ENCODE measurements around the gene BTBD18. TPM values are rescaled to one million over a fixed set of nuclear protein-coding genes. Genes with fewer than 3 reads are reported as not detected.

The BTBD18 gene
- total and polyA plus RNA-seq, 2 donors from 2014 or later, result not detected

DNA sequence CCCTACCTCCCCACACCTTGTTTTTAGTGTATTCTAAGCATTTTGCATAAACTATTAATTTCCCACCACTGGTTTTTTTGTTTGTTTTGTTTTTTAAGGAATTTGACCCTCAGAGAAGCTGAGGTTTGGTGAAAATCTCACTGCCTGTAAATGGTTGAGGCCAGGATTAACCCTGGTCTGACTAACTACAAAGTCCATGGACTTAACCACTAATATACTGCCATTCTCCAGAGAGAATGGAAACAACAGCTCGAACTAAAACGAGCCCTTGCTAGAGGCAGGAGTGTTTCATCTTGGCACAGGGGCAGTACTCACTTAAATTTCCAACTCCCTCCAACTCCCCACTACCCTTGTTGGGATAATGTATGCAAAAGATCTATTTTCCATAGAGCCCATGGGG is 12.9 kb upstream of the BTBD18 start:
- FAIRE-seq (no peak), DNase-seq (peak in 1 of 5 donors; percentile 21)
- peak overlapping the region; percentile 67 to 100 (median 99) for H3K9ac ChIP-seq (ENCODE audit: low read length in 3 of 3)
- TF ChIP-seq, protein P1, sequence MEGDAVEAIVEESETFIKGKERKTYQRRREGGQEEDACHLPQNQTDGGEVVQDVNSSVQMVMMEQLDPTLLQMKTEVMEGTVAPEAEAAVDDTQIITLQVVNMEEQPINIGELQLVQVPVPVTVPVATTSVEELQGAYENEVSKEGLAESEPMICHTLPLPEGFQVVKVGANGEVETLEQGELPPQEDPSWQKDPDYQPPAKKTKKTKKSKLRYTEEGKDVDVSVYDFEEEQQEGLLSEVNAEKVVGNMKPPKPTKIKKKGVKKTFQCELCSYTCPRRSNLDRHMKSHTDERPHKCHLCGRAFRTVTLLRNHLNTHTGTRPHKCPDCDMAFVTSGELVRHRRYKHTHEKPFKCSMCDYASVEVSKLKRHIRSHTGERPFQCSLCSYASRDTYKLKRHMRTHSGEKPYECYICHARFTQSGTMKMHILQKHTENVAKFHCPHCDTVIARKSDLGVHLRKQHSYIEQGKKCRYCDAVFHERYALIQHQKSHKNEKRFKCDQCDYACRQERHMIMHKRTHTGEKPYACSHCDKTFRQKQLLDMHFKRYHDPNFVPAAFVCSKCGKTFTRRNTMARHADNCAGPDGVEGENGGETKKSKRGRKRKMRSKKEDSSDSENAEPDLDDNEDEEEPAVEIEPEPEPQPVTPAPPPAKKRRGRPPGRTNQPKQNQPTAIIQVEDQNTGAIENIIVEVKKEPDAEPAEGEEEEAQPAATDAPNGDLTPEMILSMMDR (IDR thresholded peaks at IDR 0.05; ENCODE audit: borderline replicate concordance, extremely low read depth, insufficient read depth), result no peak
- peak overlapping the region; percentile 31 to 99 (median 88) for H3K4me3 ChIP-seq (ENCODE audit: low read length in 3 of 3)
- no peaks in the 10 kb centered on the region for H3K9me3 ChIP-seq (ENCODE audit: control insufficient read depth in 2 of 3, insufficient read depth in 1 of 3, low read length in 3 of 3)
- H3K36me3 ChIP-seq (ENCODE audit: control insufficient read depth in 2 of 3, insufficient read depth in 3 of 3, low read length in 3 of 3), result no peaks in the 10 kb centered on the region
- intact Hi-C loops (cut with DNase I), result no loop called here
- no peaks in the 10 kb centered on the region for H3K27me3 ChIP-seq (ENCODE audit: control insufficient read depth, insufficient read depth, low read length)
- peaks cover 4 to 21% (median 12%) of the 10 kb centered on the region in 3 donors for H3K4me1 ChIP-seq (ENCODE audit: control insufficient read depth in 2 of 3, insufficient read depth in 2 of 3, low read depth in 1 of 3, low read length in 3 of 3)
- H3K27ac ChIP-seq (ENCODE audit: low read depth in 2 of 2, low read length in 2 of 2), result peak overlapping the region; percentile 56 to 69

DNA sequence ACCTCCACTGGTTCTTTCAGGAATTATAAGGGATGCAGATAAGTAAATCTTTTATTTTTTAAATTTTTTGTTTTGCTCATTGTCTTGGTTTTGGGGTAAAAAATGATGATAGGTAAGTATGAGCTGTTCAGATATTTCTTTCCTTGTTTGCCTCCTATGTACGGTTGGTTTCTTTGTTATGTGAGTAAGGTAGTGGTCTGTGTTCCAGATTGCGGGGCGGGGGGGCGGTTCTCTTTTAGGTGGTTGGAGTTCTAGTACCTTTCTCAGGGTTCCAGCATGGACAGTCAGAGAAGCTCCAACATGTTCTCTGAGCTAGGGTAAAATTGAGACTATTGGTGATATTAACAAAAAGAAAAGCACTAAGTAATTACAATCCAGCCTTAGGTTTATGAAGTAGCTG is 12.4 kb upstream of the BTBD18 start:
- no peak for FAIRE-seq
- H3K9me3 ChIP-seq (ENCODE audit: control insufficient read depth in 2 of 3, insufficient read depth in 1 of 3, low read length in 3 of 3), result no peaks in the 10 kb centered on the region
- H3K27me3 ChIP-seq (ENCODE audit: control insufficient read depth, insufficient read depth, low read length), result no peaks in the 10 kb centered on the region
- peak overlapping the region; percentile 67 to 100 (median 99) for H3K9ac ChIP-seq (ENCODE audit: low read length in 3 of 3)
- H3K36me3 ChIP-seq (ENCODE audit: control insufficient read depth in 2 of 3, insufficient read depth in 3 of 3, low read length in 3 of 3), result no peaks in the 10 kb centered on the region
- intact Hi-C loops (cut with DNase I), result no loop called here
- H3K4me3 ChIP-seq (ENCODE audit: low read length in 3 of 3), result peak overlapping the region; percentile 88 to 99 (median 99)
- TF ChIP-seq, protein P1 (IDR thresholded peaks at IDR 0.05; ENCODE audit: borderline replicate concordance, extremely low read depth, insufficient read depth), result no peak
- H3K27ac ChIP-seq (ENCODE audit: low read depth in 2 of 2, low read length in 2 of 2), result peak overlapping the region; percentile 56 to 69
- peaks cover 4 to 21% (median 12%) of the 10 kb centered on the region in 3 donors for H3K4me1 ChIP-seq (ENCODE audit: control insufficient read depth in 2 of 3, insufficient read depth in 2 of 3, low read depth in 1 of 3, low read length in 3 of 3)
- peak in 2 of 5 donors; percentile 19 to 37 for DNase-seq

DNA sequence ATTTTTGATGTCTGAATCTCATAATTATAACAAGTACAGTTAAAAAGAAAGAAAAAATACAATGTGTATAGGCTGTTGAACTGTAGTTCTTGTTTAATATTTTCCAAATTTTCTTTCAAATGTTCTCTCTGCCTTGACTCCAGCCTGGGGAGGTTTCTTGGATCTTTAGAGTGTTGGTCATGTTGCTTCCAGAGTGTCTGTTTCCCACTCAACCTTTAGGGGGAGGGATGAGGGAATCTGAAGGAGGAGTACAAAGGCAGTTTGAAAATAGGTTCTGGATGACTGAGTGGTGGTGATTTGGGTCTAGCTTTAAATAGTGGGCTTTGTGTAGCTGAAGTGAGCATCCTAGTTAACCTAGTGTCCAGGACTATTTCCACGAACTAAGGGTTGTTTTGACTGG is 11.9 kb upstream of the BTBD18 start:
- Histone ChIP-seq H3K27me3 (ENCODE audit: control insufficient read depth, insufficient read depth, low read length) (no peaks in the 10 kb centered on the region), H3K27ac (ENCODE audit: low read depth in 2 of 2, low read length in 2 of 2) (peak overlapping the region; percentile 69 to 92), H3K36me3 (ENCODE audit: control insufficient read depth in 2 of 3, insufficient read depth in 3 of 3, low read length in 3 of 3) (no peaks in the 10 kb centered on the region), H3K9me3 (ENCODE audit: control insufficient read depth in 2 of 3, insufficient read depth in 1 of 3, low read length in 3 of 3) (no peaks in the 10 kb centered on the region), H3K9ac (ENCODE audit: low read length in 3 of 3) (peak overlapping the region; percentile 86 to 100 (median 99)), H3K4me3 (ENCODE audit: low read length in 3 of 3) (peak overlapping the region; percentile 88 to 99 (median 99)), H3K4me1 (ENCODE audit: control insufficient read depth in 2 of 3, insufficient read depth in 2 of 3, low read depth in 1 of 3, low read length in 3 of 3) (peaks cover 4 to 21% (median 12%) of the 10 kb centered on the region in 3 donors)
- DNase-seq (peak in 3 of 5 donors; percentile 35 to 94 (median 91)), FAIRE-seq (no peak)
- intact Hi-C loops (cut with DNase I), result no loop called here
- TF ChIP-seq, protein P1 (IDR thresholded peaks at IDR 0.05; ENCODE audit: borderline replicate concordance, extremely low read depth, insufficient read depth), result peak; percentile 21
